ENCODE measurements around the gene SVIL. TPM values are rescaled to one million over a fixed set of nuclear protein-coding genes. Genes with fewer than 3 reads are reported as not detected.
"Not testable (repeated sequence)": the region's sequence is repeated elsewhere in the genome, so short reads cannot be mapped to it uniquely, and the experiment has no call there.

Gene SVIL
- total RNA-seq, 1 experiment from 2014 or later = 23.7 TPM

GRCh38 chr10:29603223-29603896 is 31.4 kb downstream of the SVIL start:
- DNase-seq (ENCODE audit: low read depth) = no peak

- no peak for DNase-seq (ENCODE audit: low read depth)
Measured at GRCh38 chr10:29600821-29601220, 34.0 kb downstream of the SVIL start.

GRCh38 chr10:29600067-29600466 is 34.7 kb downstream of the SVIL start:
- no peak for DNase-seq (ENCODE audit: low read depth)

- DNase-seq (ENCODE audit: low read depth) = peak; percentile 11
Measured at GRCh38 chr10:29598851-29599311, 35.9 kb downstream of the SVIL start.

- DNase-seq (ENCODE audit: low read depth) = no peak
Measured at GRCh38 chr10:29596826-29597225, 37.9 kb downstream of the SVIL start.

GRCh38 chr10:29596356-29596755 is 38.4 kb downstream of the SVIL start:
- DNase-seq (ENCODE audit: low read depth) = no peak

- DNase-seq (ENCODE audit: low read depth) = peak; percentile 15
Measured at GRCh38 chr10:29595636-29596225, 39.0 kb downstream of the SVIL start.

- no peak for DNase-seq (ENCODE audit: low read depth)
Measured at GRCh38 chr10:29595146-29595545, 39.6 kb downstream of the SVIL start.

- DNase-seq (ENCODE audit: low read depth) = no peak
Measured at GRCh38 chr10:29591651-29591968, 43.2 kb downstream of the SVIL start.

- no peak for DNase-seq (ENCODE audit: low read depth)
Measured at GRCh38 chr10:29590915-29591650, 43.7 kb downstream of the SVIL start.

GRCh38 chr10:29588629-29589421 is 45.9 kb downstream of the SVIL start:
- peak; percentile 79 for DNase-seq (ENCODE audit: low read depth)

- DNase-seq (ENCODE audit: low read depth) = peak; percentile 52
Measured at GRCh38 chr10:29587750-29588628, 46.8 kb downstream of the SVIL start.

- DNase-seq (ENCODE audit: low read depth) = not testable (repeated sequence)
Measured at GRCh38 chr10:29587102-29587749, 47.5 kb downstream of the SVIL start.

GRCh38 chr10:29586509-29586908 is 48.3 kb downstream of the SVIL start:
- DNase-seq (ENCODE audit: low read depth) = no peak

GRCh38 chr10:29585488-29585976 is 49.2 kb downstream of the SVIL start:
- DNase-seq (ENCODE audit: low read depth) = peak; percentile 25

GRCh38 chr10:29584436-29584835 is 50.3 kb downstream of the SVIL start:
- DNase-seq (ENCODE audit: low read depth) = no peak

GRCh38 chr10:29583674-29584073 is 51.1 kb downstream of the SVIL start:
- peak; percentile 20 for DNase-seq (ENCODE audit: low read depth)

- not testable (repeated sequence) for DNase-seq (ENCODE audit: low read depth)
Measured at GRCh38 chr10:29582769-29583168, 52.0 kb downstream of the SVIL start.

- no peak for DNase-seq (ENCODE audit: low read depth)
Measured at GRCh38 chr10:29579455-29579970, 55.3 kb downstream of the SVIL start.

GRCh38 chr10:29578457-29578856 is 56.3 kb downstream of the SVIL start:
- no peak for DNase-seq (ENCODE audit: low read depth)

Measured in RPMI7951 (cell line).